Left lung (tissue), 10 donors: ENCODE results near the gene IL17B. TPM values are rescaled to one million over a fixed set of nuclear protein-coding genes. Genes with fewer than 3 reads are reported as not detected.

Experiments
- ATAC-seq: fragments of 200-7000 bp; cut with Tn5 transposase; one replicate; pipeline ENCODE4 v1.9.1; 2020; ENCODE audit warnings: moderate library complexity
- DNase-seq, 4 donors: peaks; one replicate each; pipeline ENCODE4 v3.0.0-alpha.2; 2013 to 2020
- H3K27ac ChIP-seq, 2 donors: fragments of 200-600 bp; sonication (generic) in 1 of 2; one replicate each; pipeline versions ENCODE4 v1.5.0 to v1.8.0; 2020 to 2021
- H3K27me3 ChIP-seq, 2 donors: fragments of 200-600 bp; sonication (generic) in 1 of 2; one replicate each; pipeline versions ENCODE4 v1.5.0 to v1.8.0; 2020 to 2021
- H3K36me3 ChIP-seq, 2 donors: fragments of 200-600 bp; sonication (generic) in 1 of 2; one replicate each; pipeline versions ENCODE4 v1.5.0 to v1.8.0; 2020 to 2021
- H3K4me1 ChIP-seq, 2 donors: fragments of 200-600 bp; one replicate each; pipeline ENCODE4 v1.8.0; 2021
- H3K4me3 ChIP-seq, 2 donors: fragments of 200-600 bp; sonication (generic) in 1 of 2; one replicate each; pipeline versions ENCODE4 v1.5.0 to v1.8.0; 2020 to 2021; ENCODE audit warnings: mild to moderate bottlenecking in 1 of 2
- H3K9me3 ChIP-seq, 2 donors: fragments of 200-600 bp; sonication (generic) in 1 of 2; one replicate each; pipeline versions ENCODE4 v1.5.0 to v1.8.0; 2020 to 2021
- CTCF ChIP-seq, 2 donors: fragments of 200-600 bp; sonication (generic) in 1 of 2; IDR thresholded peaks; one replicate each; pipeline versions ENCODE4 v1.5.0 to v1.8.0; 2021; ENCODE audit warnings: antibody characterized with exemption in 2 of 2
- intact Hi-C, 2 donors: fragments of 100-400 bp; cut with DNase I; formaldehyde crosslinking; loops; one replicate each; pipeline versions ENCODE4 v1.11.2 to v1.14.2; 2022
- polyA plus RNA-seq, 6 donors: library from polyadenylated mRNA; unstranded; fragments of 120-200 nt; gene quantifications; one replicate each; pipeline ENCODE4 v1.2.1, GENCODE V29; 2013; ENCODE audit not compliant: insufficient read length in 6 of 6
- total RNA-seq, 2 donors: library from RNA; stranded (reverse); fragmentation: NEBNext Ultra II Directional; extraction: Animal tissue kit (Norgen Biotek cat#: 25700); gene quantifications; one replicate each; pipeline ENCODE4 v1.2.1, GENCODE V29; 2021
- donor health status: DM: no; HTN: yes; CAD: no.
- donor health status: DM: no; HTN: no; CAD: no.

IL17B gene
- total and polyA plus RNA-seq, 8 donors, result 0.42 to 1.9 (median 1.4) TPM; not detected in 1

DNA sequence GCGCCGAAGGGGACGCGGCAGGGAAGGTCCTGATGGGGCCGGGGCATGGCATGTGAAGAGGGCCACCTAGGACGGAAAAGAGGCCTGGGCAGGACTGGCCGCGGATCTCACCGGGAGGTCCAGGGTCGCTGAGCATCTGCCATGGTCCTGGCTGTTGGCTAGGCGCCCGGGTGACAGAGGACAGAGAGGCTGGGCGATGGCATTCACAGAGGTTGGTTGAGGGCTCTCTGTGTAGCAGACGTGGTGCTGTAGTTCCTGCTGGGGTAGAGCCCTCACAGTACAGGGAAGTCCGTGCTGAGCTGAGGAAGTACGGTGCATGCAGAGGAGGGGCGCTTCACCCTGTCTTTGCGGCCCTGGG is 20.8 kb downstream of the IL17B start:
- DNase-seq, result peak in 2 of 4 donors; percentile 56 to 82

DNA sequence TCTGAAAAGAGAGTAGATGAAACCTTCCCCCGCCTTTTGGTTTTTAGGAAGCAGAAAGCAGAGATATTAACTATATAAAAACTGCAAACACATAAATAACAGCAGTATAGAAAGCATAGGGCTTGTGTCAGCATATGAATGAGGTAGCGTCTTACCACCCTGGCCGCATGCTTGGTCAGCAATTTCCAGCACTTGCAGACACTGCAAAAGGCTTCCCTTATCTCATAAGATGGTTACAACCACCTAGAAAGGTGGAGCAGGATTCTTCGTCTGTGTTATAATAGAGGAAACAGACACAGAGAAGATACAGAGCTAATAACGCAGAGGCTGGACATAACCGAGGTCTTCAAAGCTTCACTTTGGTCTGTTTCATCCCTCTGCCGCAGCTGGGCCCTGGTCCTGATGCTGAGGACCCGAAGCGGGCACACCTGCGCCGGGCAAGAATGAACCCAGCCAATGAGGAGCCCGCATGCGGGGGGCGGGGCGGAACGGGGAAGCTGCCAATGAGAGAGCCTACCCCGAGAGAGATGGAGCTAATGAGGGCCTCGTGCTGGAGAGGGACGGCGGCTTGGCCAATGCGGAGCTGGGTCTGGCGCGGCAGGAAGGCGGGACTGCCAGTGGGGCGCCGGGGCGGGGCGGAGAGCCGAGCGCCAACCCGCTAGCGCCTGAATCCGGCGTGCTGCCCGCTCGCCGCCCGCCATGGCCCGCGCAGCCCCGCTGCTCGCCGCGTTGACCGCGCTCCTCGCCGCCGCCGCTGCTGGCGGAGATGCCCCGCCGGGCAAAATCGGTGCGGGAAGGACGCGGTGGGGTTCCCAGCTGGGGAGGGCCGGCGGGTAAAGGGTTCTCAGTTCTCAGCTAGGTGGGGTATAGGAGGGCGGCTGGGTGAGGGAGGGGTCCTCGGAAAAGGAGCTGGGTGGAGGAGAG is 21.5 kb downstream of the IL17B start, which contains the start of gene PCYOX1L:
Gene PCYOX1L, plus strand, starts transcription at position 677 of the 924 bp plus-strand sequence. Its CDS starts 23 bp downstream, at position 700.
- no peaks in the 10 kb centered on the region for H3K27me3 ChIP-seq
- intact Hi-C loops, result no loop called here
- H3K4me3 ChIP-seq, result peak within 1 kb of the TSS; percentile 73 to 77
- TF ChIP-seq CTCF (IDR thresholded peaks at IDR 0.05), result no peak
- peak within 1 kb of the TSS; percentile 2 to 80 for H3K27ac ChIP-seq
- peaks cover 0 to 33% of the 10 kb centered on the region in 2 donors for H3K36me3 ChIP-seq
- peaks cover 3 to 32% of the 10 kb centered on the region in 2 donors for H3K4me1 ChIP-seq
- no peaks in the 10 kb centered on the region for H3K9me3 ChIP-seq
- peak; percentile 84 to 99 (median 96) for DNase-seq
- peak; percentile 100 for ATAC-seq

More for the DNA sequence above, 20.8 kb downstream of the IL17B start:
- H3K27me3 ChIP-seq, result no peaks in the 10 kb centered on the region
- ATAC-seq, result peak; percentile 52
- H3K36me3 ChIP-seq, result peaks cover 0 to 27% of the 10 kb centered on the region in 2 donors
- H3K9me3 ChIP-seq, result no peaks in the 10 kb centered on the region
- intact Hi-C loops, result no loop called here
- H3K4me1 ChIP-seq, result peaks cover 3 to 32% of the 10 kb centered on the region in 2 donors
- TF ChIP-seq CTCF (IDR thresholded peaks at IDR 0.05), result no peak
- peak overlapping the region; percentile 73 to 77 for H3K4me3 ChIP-seq
- peak overlapping the region; percentile 2 to 80 for H3K27ac ChIP-seq

DNA sequence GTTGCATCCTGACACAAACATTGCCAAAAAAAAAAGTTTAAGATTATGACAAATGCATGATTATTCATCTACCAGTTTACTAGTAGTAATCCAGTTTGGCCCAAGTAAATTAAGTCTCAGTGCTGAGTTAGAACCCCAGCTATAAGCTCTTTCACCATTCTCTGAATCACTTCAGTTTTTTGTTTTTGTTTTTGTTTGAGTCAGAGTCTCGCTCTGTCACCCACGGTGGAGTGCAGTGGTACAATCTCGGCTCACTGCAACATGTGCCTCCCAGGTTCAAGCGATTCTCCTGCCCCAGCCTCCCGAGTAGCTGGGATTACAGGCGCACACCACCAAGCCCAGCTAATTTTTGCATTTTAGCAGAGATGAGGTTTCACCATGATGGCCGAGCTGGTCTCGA is 22.7 kb downstream of the IL17B start:
- intact Hi-C loops, result no loop called here
- peaks cover 3 to 32% of the 10 kb centered on the region in 2 donors for H3K4me1 ChIP-seq
- H3K36me3 ChIP-seq, result peaks cover 0 to 45% of the 10 kb centered on the region in 2 donors
- TF ChIP-seq CTCF (IDR thresholded peaks at IDR 0.05), result no peak
- ATAC-seq (no peak), DNase-seq (no peak)
- H3K4me3 ChIP-seq, result no peak overlapping the region
- H3K9me3 ChIP-seq, result no peaks in the 10 kb centered on the region
- no peaks in the 10 kb centered on the region for H3K27me3 ChIP-seq
- H3K27ac ChIP-seq, result no peak overlapping the region

DNA sequence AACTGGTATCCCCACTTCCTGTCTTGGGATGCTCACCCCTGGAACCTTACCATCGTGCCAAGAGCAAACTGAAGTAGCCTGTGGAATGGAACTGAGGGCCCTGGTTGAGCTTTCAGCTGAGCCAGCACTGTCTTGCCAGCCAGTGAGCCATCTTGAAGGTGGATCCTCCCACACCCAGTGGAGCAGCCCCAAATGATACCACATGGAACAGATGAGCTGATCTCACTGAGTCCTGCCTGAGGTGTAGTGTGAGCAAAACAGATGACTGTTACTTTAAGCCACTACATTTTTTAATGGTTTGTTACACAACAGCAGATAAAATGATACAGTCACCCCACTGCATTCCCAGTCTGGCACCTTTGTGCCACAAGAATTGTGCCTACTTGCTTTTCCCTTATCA is 23.4 kb downstream of the IL17B start:
- intact Hi-C loops, result no loop called here
- peaks cover 0 to 53% of the 10 kb centered on the region in 2 donors for H3K36me3 ChIP-seq
- ATAC-seq, result no peak

More for the DNA sequence above, 23.4 kb downstream of the IL17B start:
- Histone ChIP-seq H3K4me3 (no peak overlapping the region), H3K4me1 (peaks cover 3 to 31% of the 10 kb centered on the region in 2 donors), H3K27ac (no peak overlapping the region), H3K27me3 (no peaks in the 10 kb centered on the region), H3K9me3 (no peaks in the 10 kb centered on the region)
- TF ChIP-seq CTCF (IDR thresholded peaks at IDR 0.05), result no peak
- DNase-seq, result no peak
